H1 (cell line): Measurements from ENCODE around the gene ACBD4.

ENCODE experiments used
- CHD2 ChIP-seq: IDR thresholded peaks from 2 replicates; pipeline ENCODE4 v1.6.1; 2012; ENCODE audit warnings: low read length, improper control_type of control experiment
- HDAC6 ChIP-seq: IDR thresholded peaks from one replicate; pipeline ENCODE4 v1.7.1; 2012; ENCODE audit warnings: low read depth, mild to moderate bottlenecking, inconsistent platforms, low read length, moderate library complexity
- SP1 ChIP-seq: IDR thresholded peaks from 2 replicates; pipeline ENCODE4 v1.6.1; 2011; ENCODE audit warnings: low read depth, low read length
- TF ChIP-seq, protein P1 (sequence below), 3 experiments: IDR thresholded peaks; 1 replicate in 2 of 3; 2 replicates in 1 of 3; pipeline versions ENCODE4 v1.5.1 to v1.6.1; 2011; ENCODE audit warnings: low read length in 3 of 3, mild to moderate bottlenecking in 3 of 3, inconsistent platforms in 2 of 3, low read depth in 1 of 3, moderate library complexity in 1 of 3; ENCODE audit not compliant: insufficient read depth in 1 of 3; ENCODE audit errors: control extremely low read depth in 1 of 3

DNA sequence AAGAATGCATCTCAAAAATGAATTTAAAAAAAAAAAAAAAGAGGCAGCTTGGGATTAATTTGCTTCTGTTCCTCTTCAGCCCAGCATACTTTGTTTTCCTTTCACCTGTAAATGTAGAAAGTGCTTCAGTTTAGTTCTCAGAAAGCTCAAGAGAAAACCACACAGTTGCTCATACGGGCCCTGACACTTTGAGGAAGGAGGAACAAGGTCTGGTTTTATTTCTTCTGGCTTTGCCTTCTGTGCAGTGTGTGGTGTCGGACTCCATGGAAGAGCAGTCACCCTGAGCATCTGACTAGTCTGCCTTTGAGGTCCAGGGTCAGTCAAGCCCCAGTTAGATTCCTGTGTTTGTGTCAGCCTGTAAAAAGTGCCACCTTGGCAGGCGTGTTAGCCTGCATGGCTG lies 46.7 kb upstream of the ACBD4 start:
- no peak for TF ChIP-seq CHD2
- no peak for TF ChIP-seq HDAC6
- no peak for TF ChIP-seq SP1
- TF ChIP-seq, protein P1, sequence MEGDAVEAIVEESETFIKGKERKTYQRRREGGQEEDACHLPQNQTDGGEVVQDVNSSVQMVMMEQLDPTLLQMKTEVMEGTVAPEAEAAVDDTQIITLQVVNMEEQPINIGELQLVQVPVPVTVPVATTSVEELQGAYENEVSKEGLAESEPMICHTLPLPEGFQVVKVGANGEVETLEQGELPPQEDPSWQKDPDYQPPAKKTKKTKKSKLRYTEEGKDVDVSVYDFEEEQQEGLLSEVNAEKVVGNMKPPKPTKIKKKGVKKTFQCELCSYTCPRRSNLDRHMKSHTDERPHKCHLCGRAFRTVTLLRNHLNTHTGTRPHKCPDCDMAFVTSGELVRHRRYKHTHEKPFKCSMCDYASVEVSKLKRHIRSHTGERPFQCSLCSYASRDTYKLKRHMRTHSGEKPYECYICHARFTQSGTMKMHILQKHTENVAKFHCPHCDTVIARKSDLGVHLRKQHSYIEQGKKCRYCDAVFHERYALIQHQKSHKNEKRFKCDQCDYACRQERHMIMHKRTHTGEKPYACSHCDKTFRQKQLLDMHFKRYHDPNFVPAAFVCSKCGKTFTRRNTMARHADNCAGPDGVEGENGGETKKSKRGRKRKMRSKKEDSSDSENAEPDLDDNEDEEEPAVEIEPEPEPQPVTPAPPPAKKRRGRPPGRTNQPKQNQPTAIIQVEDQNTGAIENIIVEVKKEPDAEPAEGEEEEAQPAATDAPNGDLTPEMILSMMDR (IDR thresholded peaks at IDR 0.05; ENCODE audit: control extremely low read depth in 1 of 3, insufficient read depth in 1 of 3, low read depth in 1 of 3, low read length in 3 of 3) = no peak
